GM12878 (cell line): Measurements from ENCODE around the gene MIR17HG. TPM values are rescaled to one million over a fixed set of nuclear protein-coding genes. Genes with fewer than 3 reads are reported as not detected.
A peak's percentile ranks its signal among the peaks of the same experiment; 100 is the strongest.

ENCODE experiments used
- CBFB ChIP-seq: IDR thresholded peaks from 2 replicates; pipeline ENCODE4 v1.6.1; 2016; ENCODE audit warnings: antibody characterized with exemption, low read depth
- CHD4 ChIP-seq: fragments of 200-600 bp; sonication (generic); IDR thresholded peaks from 2 replicates; pipeline ENCODE4 v1.6.1; 2016; ENCODE audit warnings: mild to moderate bottlenecking
- CTCF ChIP-seq, 3 experiments: IDR thresholded peaks in 2 of 3; conservative IDR thresholded peaks in 1 of 3; 2 replicates each; pipeline ENCODE4 v1.5.1; 2011; ENCODE audit warnings: low read depth in 3 of 3, low read length in 3 of 3, mild to moderate bottlenecking in 3 of 3, control low read depth in 2 of 3, moderate library complexity in 2 of 3, inconsistent platforms in 1 of 3, mixed read lengths in 1 of 3; ENCODE audit not compliant: control insufficient read depth in 2 of 3, insufficient read depth in 1 of 3; ENCODE audit errors: extremely low read depth in 1 of 3
- E2F4 ChIP-seq: IDR thresholded peaks from 2 replicates; pipeline ENCODE4 v1.6.1; 2012; ENCODE audit warnings: low read depth, low read length, improper control_type of control experiment
- E4F1 ChIP-seq: fragments of 450-650 bp; IDR thresholded peaks from 2 replicates; pipeline ENCODE4 v1.6.1; 2018; ENCODE audit warnings: borderline replicate concordance, mild to moderate bottlenecking; ENCODE audit not compliant: partially characterized antibody
- FOXM1 ChIP-seq: IDR thresholded peaks from 2 replicates; pipeline ENCODE4 v1.6.1; 2012; ENCODE audit warnings: low read depth, mild to moderate bottlenecking, inconsistent platforms, low read length, moderate library complexity
- PRDM15 ChIP-seq: fragments of 450-650 bp; formaldehyde crosslinking; IDR thresholded peaks from 2 replicates; pipeline ENCODE4 v1.4.0; 2020; ENCODE audit warnings: mild to moderate bottlenecking, moderate library complexity
- SMARCA5 ChIP-seq: fragments of 450-650 bp; IDR thresholded peaks from 2 replicates; pipeline ENCODE4 v1.6.1; 2017; ENCODE audit warnings: mild to moderate bottlenecking
- SMC3 ChIP-seq: IDR thresholded peaks from 2 replicates; pipeline ENCODE4 v1.6.1; 2011; ENCODE audit warnings: low read length, improper control_type of control experiment, borderline replicate concordance
- SRF ChIP-seq, 2 experiments: IDR thresholded peaks; 2 replicates each; pipeline ENCODE4 v1.6.1; 2011; ENCODE audit warnings: low read depth in 2 of 2, low read length in 2 of 2, mild to moderate bottlenecking in 1 of 2, moderate library complexity in 1 of 2
- USF1 ChIP-seq: IDR thresholded peaks from 2 replicates; pipeline ENCODE4 v1.6.1; 2011; ENCODE audit warnings: borderline replicate concordance, low read depth, mild to moderate bottlenecking, moderate library complexity, mixed read lengths, low read length; ENCODE audit not compliant: insufficient read depth; ENCODE audit errors: extremely low read length
- WRNIP1 ChIP-seq: IDR thresholded peaks from 2 replicates; pipeline ENCODE4 v1.6.1; 2011; ENCODE audit warnings: low read depth, low read length, improper control_type of control experiment, borderline replicate concordance
- ZNF592 ChIP-seq: fragments of 450-650 bp; IDR thresholded peaks from 2 replicates; pipeline ENCODE4 v1.6.1; 2017; ENCODE audit warnings: mild to moderate bottlenecking, moderate library complexity
- polyA plus RNA-seq, 11 experiments: library from polyadenylated mRNA; depleted of rRNA in 4 of 11; unstranded in 6 of 11; stranded (reverse) in 5 of 11; fragments of >200 nt; fragmentation: Nextera tagmentation in 4 of 11; fragmentation: Illumina TruSeq in 1 of 11; extraction: Ambion mirVana in 4 of 11; extraction: Trizol in 1 of 11; gene quantifications; 1 replicate in 1 of 11; 2 replicates in 10 of 11; pipeline versions ENCODE4 v1.2.1 to v1.2.3, GENCODE V29; 2011 to 2016; ENCODE audit warnings: inconsistent platforms in 2 of 11, missing spikeins in 2 of 11, low read depth in 1 of 11
- total RNA-seq, 4 experiments: library from RNA; depleted of rRNA in 3 of 4; stranded (reverse); fragments of >200 nt in 3 of 4; fragmentation: Illumina TruSeq in 1 of 4; extraction: Trizol in 1 of 4; gene quantifications; 2 replicates each; pipeline versions ENCODE4 v1.2.1 to v1.2.3, GENCODE V29; 2013 to 2021

Gene MIR17HG
- total and polyA plus RNA-seq, 10 of the 15 experiments (the other 5 are each of a cell fraction or from before 2014, with no cell fraction given), result 4.4 to 37.7 (median 15.1) TPM

- no peak for TF ChIP-seq USF1
- no peak for TF ChIP-seq CBFB
- TF ChIP-seq ZNF592, result no peak
- TF ChIP-seq SRF (IDR thresholded peaks at IDR 0.05; ENCODE audit: low read depth in 2 of 2, low read length in 2 of 2), result no peak
- TF ChIP-seq CHD4, result no peak
- no peak for TF ChIP-seq WRNIP1
- peak; percentile 68 to 78 (median 72) for TF ChIP-seq CTCF (IDR thresholded peaks at IDR 0.05 in 2 of 3, conservative IDR thresholded peaks at IDR 0.05 in 1 of 3; ENCODE audit: control insufficient read depth in 2 of 3, extremely low read depth in 1 of 3, insufficient read depth in 1 of 3, low read depth in 3 of 3, low read length in 3 of 3)
- TF ChIP-seq E2F4, result no peak
- TF ChIP-seq SMC3, result peak; percentile 81
- TF ChIP-seq FOXM1, result peak; percentile 57; the same call in 1 of the 2 replicates
- no peak for TF ChIP-seq E4F1
- TF ChIP-seq PRDM15, result no peak
- peak; percentile 64; the same call in 1 of the 2 replicates for TF ChIP-seq SMARCA5
These were observed 34.4 kb upstream of the MIR17HG start (continued) for GRCh38 chr13:91313103-91313502.
